ENCODE data around the gene SSBP4. TPM values are rescaled to one million over a fixed set of nuclear protein-coding genes. Genes with fewer than 3 reads are reported as not detected.
A peak's percentile ranks its signal among the peaks of the same experiment; 100 is the strongest.

Gene SSBP4
- total and polyA plus RNA-seq, 9 of the 15 experiments (the other 6 are each of a cell fraction or from before 2014, with no cell fraction given) = 1.1 to 189 (median 39.0) TPM

DNA sequence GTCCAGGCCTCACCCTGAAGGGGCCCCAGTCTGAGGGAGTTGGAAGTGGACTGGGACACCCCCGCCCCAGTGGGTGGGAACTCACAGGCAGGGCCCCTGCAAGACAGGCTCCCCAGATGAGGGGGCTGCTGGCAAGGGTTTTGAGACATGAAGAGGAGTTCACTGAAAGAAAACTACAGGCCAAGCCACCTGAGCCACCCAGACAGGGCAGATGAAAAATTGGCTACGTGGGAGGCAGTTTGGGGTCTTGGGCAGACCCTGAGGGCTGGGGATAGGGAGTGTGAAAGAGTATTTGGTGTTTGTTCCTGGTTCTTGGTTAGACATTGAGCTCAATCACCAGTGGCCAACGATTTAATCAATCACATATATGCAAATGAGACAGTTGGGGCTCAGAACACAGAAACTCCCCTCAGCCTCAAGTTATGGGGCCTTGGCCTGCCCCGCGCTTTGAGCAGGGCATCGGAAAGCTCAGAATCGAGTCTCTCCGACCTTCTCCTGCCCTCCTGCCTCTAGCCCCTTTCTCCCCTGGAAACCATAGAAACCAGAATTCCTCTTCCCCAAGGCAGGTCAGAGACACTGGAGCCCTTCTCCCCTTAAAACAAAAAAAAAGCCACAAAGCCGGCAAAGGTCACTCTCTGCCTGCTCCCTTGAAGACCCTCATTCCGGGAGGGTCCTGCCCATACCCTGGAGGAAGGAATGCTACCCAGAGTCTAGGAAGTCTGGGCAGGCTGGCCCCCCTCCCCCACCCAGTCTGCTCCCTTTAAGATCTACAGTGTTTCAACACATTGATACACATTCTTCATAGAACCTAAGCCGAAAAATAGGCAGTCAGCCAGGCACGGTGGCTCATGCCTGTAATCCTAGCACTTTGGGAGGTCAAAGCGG, 20.1 kb downstream of the SSBP4 start (continued):
- TF ChIP-seq, protein P1, sequence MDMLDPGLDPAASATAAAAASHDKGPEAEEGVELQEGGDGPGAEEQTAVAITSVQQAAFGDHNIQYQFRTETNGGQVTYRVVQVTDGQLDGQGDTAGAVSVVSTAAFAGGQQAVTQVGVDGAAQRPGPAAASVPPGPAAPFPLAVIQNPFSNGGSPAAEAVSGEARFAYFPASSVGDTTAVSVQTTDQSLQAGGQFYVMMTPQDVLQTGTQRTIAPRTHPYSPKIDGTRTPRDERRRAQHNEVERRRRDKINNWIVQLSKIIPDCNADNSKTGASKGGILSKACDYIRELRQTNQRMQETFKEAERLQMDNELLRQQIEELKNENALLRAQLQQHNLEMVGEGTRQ (CRISPR knock-in tag; IDR thresholded peaks at IDR 0.05) = no peak
- TF ChIP-seq ZNF165 (CRISPR knock-in tag; IDR thresholded peaks at IDR 0.05; ENCODE audit: borderline replicate concordance) (no peak), ZNF140 (CRISPR knock-in tag; IDR thresholded peaks at IDR 0.05) (no peak), ZNF79 (CRISPR knock-in tag; IDR thresholded peaks at IDR 0.05; ENCODE audit: low read depth) (no peak), ARNT (IDR thresholded peaks at IDR 0.05) (peak in 1 of 2 experiments; percentile 20; a peak in 1 of 4 replicates), RNF2 (IDR thresholded peaks at IDR 0.05) (no peak), GTF2E2 (tag; IDR thresholded peaks at IDR 0.05) (0 out of 2 replicates have a peak, but pooled peaks have one; percentile 36), MTA1 (IDR thresholded peaks at IDR 0.05; ENCODE audit: borderline replicate concordance) (no peak), NCOR1 (IDR thresholded peaks at IDR 0.05) (no peak), CBX8 (IDR thresholded peaks at IDR 0.05; ENCODE audit: borderline replicate concordance, extremely low read depth, low read depth, low read length, poor library complexity, severe bottlenecking) (no peak), MTA3 (IDR thresholded peaks at IDR 0.05; ENCODE audit: borderline replicate concordance) (0 out of 2 replicates have a peak, but pooled peaks have one; percentile 56), CCAR2 (IDR thresholded peaks at IDR 0.05; ENCODE audit: low read depth, low read length) (no peak), TAF9B (IDR thresholded peaks at IDR 0.05; ENCODE audit: partially characterized antibody) (no peak), TAF1 (IDR thresholded peaks at IDR 0.05; ENCODE audit: control insufficient read depth, extremely low read depth, insufficient read depth, low read length, severe bottlenecking) (no peak)
- TF ChIP-seq, protein P2, sequence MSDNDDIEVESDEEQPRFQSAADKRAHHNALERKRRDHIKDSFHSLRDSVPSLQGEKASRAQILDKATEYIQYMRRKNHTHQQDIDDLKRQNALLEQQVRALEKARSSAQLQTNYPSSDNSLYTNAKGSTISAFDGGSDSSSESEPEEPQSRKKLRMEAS (CRISPR knock-in tag; IDR thresholded peaks at IDR 0.05) = no peak
- TF ChIP-seq, protein P3, sequence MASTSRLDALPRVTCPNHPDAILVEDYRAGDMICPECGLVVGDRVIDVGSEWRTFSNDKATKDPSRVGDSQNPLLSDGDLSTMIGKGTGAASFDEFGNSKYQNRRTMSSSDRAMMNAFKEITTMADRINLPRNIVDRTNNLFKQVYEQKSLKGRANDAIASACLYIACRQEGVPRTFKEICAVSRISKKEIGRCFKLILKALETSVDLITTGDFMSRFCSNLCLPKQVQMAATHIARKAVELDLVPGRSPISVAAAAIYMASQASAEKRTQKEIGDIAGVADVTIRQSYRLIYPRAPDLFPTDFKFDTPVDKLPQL (IDR thresholded peaks at IDR 0.05; ENCODE audit: extremely low read depth, insufficient read length) = no peak
- TF ChIP-seq, protein P4, sequence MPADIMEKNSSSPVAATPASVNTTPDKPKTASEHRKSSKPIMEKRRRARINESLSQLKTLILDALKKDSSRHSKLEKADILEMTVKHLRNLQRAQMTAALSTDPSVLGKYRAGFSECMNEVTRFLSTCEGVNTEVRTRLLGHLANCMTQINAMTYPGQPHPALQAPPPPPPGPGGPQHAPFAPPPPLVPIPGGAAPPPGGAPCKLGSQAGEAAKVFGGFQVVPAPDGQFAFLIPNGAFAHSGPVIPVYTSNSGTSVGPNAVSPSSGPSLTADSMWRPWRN (IDR thresholded peaks at IDR 0.05; ENCODE audit: low read depth) = 0 out of 2 replicates have a peak, but pooled peaks have one; percentile 5
- TF ChIP-seq, protein P5, sequence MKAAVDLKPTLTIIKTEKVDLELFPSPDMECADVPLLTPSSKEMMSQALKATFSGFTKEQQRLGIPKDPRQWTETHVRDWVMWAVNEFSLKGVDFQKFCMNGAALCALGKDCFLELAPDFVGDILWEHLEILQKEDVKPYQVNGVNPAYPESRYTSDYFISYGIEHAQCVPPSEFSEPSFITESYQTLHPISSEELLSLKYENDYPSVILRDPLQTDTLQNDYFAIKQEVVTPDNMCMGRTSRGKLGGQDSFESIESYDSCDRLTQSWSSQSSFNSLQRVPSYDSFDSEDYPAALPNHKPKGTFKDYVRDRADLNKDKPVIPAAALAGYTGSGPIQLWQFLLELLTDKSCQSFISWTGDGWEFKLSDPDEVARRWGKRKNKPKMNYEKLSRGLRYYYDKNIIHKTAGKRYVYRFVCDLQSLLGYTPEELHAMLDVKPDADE (conservative IDR thresholded peaks at IDR 0.05; ENCODE audit: control insufficient read depth, low read depth, low read length) = no peak; the same call in none of the 2 replicates
- TF ChIP-seq, protein P6, sequence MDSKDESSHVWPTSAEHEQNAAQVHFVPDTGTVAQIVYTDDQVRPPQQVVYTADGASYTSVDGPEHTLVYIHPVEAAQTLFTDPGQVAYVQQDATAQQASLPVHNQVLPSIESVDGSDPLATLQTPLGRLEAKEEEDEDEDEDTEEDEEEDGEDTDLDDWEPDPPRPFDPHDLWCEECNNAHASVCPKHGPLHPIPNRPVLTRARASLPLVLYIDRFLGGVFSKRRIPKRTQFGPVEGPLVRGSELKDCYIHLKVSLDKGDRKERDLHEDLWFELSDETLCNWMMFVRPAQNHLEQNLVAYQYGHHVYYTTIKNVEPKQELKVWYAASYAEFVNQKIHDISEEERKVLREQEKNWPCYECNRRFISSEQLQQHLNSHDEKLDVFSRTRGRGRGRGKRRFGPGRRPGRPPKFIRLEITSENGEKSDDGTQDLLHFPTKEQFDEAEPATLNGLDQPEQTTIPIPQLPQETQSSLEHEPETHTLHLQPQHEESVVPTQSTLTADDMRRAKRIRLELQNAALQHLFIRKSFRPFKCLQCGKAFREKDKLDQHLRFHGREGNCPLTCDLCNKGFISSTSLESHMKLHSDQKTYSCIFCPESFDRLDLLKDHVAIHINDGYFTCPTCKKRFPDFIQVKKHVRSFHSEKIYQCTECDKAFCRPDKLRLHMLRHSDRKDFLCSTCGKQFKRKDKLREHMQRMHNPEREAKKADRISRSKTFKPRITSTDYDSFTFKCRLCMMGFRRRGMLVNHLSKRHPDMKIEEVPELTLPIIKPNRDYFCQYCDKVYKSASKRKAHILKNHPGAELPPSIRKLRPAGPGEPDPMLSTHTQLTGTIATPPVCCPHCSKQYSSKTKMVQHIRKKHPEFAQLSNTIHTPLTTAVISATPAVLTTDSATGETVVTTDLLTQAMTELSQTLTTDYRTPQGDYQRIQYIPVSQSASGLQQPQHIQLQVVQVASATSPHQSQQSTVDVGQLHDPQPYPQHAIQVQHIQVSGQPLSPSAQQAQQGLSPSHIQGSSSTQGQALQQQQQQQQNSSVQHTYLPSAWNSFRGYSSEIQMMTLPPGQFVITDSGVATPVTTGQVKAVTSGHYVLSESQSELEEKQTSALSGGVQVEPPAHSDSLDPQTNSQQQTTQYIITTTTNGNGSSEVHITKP (IDR thresholded peaks at IDR 0.05; ENCODE audit: partially characterized antibody) = no peak

Measured in K562 (cell line).